Lower leg skin (tissue), 4 donors: ENCODE measurements around the gene GSTM4. TPM values are rescaled to one million over a fixed set of nuclear protein-coding genes. Genes with fewer than 3 reads are reported as not detected.

Source experiments
- DNase-seq, 2 donors: peaks; one replicate each; pipeline ENCODE4 v3.0.0-alpha.2; 2019; ENCODE audit warnings: low spot score in 2 of 2
- H3K4me3 ChIP-seq: fragments of 200-600 bp; sonication (generic); 2 replicates; pipeline ENCODE4 v1.5.1; 2017; ENCODE audit warnings: mild to moderate bottlenecking, low read depth; ENCODE audit not compliant: poor library complexity, severe bottlenecking
- CTCF ChIP-seq, 3 donors: fragments of 450-650 bp; IDR thresholded peaks; one replicate each; pipeline ENCODE4 v1.5.1; 2016; ENCODE audit warnings: antibody characterized with exemption in 3 of 3, mild to moderate bottlenecking in 3 of 3, moderate library complexity in 2 of 3
- POLR2A ChIP-seq, 2 donors: fragments of 450-650 bp; IDR thresholded peaks; one replicate each; pipeline ENCODE4 v1.6.1; 2016 to 2017; ENCODE audit warnings: antibody characterized with exemption in 2 of 2, mild to moderate bottlenecking in 1 of 2, moderate library complexity in 1 of 2
- WGBS, 2 donors: methylation state at CpG; one replicate each; pipeline ENCODE4 v1.1.5; 2018; 5-methylcytosine and 5-hydroxymethylcytosine counted together
- intact Hi-C: fragments of 100-400 bp; cut with DNase I; formaldehyde crosslinking; loops from one replicate; pipeline ENCODE4 v1.15.0; 2023; ENCODE audit warnings: low total_unique reads
- total RNA-seq, 4 donors: library from RNA; depleted of rRNA; stranded (reverse); fragments of >200 nt; gene quantifications; one replicate each; pipeline ENCODE4 v1.1.0, GENCODE V29; 2016

Gene GSTM4
- total RNA-seq, 4 donors from 2014 or later = 13.4 to 23.3 (median 19.1) TPM

GRCh38 chr1:109641078-109641740 lies 14.7 kb upstream of the GSTM4 start:
- H3K4me3 ChIP-seq = no peak overlapping the region
- intact Hi-C loops = loop anchor here (5.0 kb wide), 1 partner anchor 131 kb away; no protein-coding TSS in a partner anchor
- peak in 1 of 2 donors; percentile 4 for DNase-seq
- whole genome bisulfite sequencing, 2 donors = 72 to 76% methylated on average over 2 of the region's 2 CpGs
- TF ChIP-seq POLR2A (IDR thresholded peaks at IDR 0.05) (no peak), CTCF (IDR thresholded peaks at IDR 0.05) (no peak)

GRCh38 chr1:109641861-109642260 lies 14.0 kb upstream of the GSTM4 start:
- H3K4me3 ChIP-seq = no peak overlapping the region
- 80 to 83% methylated on average over 2 of the region's 2 CpGs for WGBS, 2 donors
- intact Hi-C loops = loop anchor here (5.0 kb wide), 1 partner anchor 130 kb away; no protein-coding TSS in a partner anchor
- no peak for TF ChIP-seq POLR2A (IDR thresholded peaks at IDR 0.05)
- no peak for TF ChIP-seq CTCF (IDR thresholded peaks at IDR 0.05)
- DNase-seq = no peak

- 63 to 70% methylated on average over 3 of the region's 3 CpGs for WGBS, 2 donors
- DNase-seq = no peak
- TF ChIP-seq POLR2A (IDR thresholded peaks at IDR 0.05) (no peak), CTCF (IDR thresholded peaks at IDR 0.05) (no peak)
- H3K4me3 ChIP-seq = no peak overlapping the region
- intact Hi-C loops = loop anchor here (5.0 kb wide), 1 partner anchor 130 kb away; no protein-coding TSS in a partner anchor
Measured at GRCh38 chr1:109642626-109643025, 13.3 kb upstream of the GSTM4 start.

- intact Hi-C loops = loop anchor here (5.0 kb wide), 1 partner anchor 129 kb away; no protein-coding TSS in a partner anchor
- TF ChIP-seq POLR2A (IDR thresholded peaks at IDR 0.05) = no peak
- peak in 1 of 3 donors; percentile 54 for TF ChIP-seq CTCF (IDR thresholded peaks at IDR 0.05)
- 34 to 53% methylated on average over 24 to 30 of the region's 32 CpGs for WGBS, 2 donors
- peak; percentile 73 to 96 for DNase-seq
- no peak overlapping the region for H3K4me3 ChIP-seq
Measured at GRCh38 chr1:109643385-109644230, 12.3 kb upstream of the GSTM4 start.

- intact Hi-C loops = loop anchor here (5.0 kb wide), 1 partner anchor 128 kb away; no protein-coding TSS in a partner anchor
- WGBS, 2 donors = no CpG with 5 or more reads among the region's 10 CpGs
Measured at GRCh38 chr1:109644670-109645069, 11.2 kb upstream of the GSTM4 start.

More at GRCh38 chr1:109644670-109645069, 11.2 kb upstream of the GSTM4 start:
- H3K4me3 ChIP-seq = no peak overlapping the region
- no peak for DNase-seq
- TF ChIP-seq CTCF (IDR thresholded peaks at IDR 0.05) = no peak
- no peak for TF ChIP-seq POLR2A (IDR thresholded peaks at IDR 0.05)
